ENCODE results near the gene SORCS2. TPM values are rescaled to one million over a fixed set of nuclear protein-coding genes. Genes with fewer than 3 reads are reported as not detected.

Gene SORCS2
- total and polyA plus RNA-seq, 4 donors = 0.05 to 8.4 (median 1.8) TPM

- Histone ChIP-seq H3K36me3 (ENCODE audit: control insufficient read depth in 1 of 2, insufficient read depth in 2 of 2, low read length in 1 of 2) (no peaks in the 10 kb centered on the region), H3K9me3 (ENCODE audit: control insufficient read depth, low read length) (no peaks in the 10 kb centered on the region), H3K4me1 (ENCODE audit: control insufficient read depth in 1 of 2, insufficient read depth in 2 of 2, low read length in 2 of 2) (no peaks in the 10 kb centered on the region), H3K27ac (ENCODE audit: low read depth in 1 of 2, low read length in 2 of 2) (no peak overlapping the region), H3K4me3 (ENCODE audit: low read length in 2 of 2) (no peak overlapping the region), H3K27me3 (ENCODE audit: control insufficient read depth in 1 of 2, insufficient read depth in 2 of 2, low read length in 1 of 2) (no peaks in the 10 kb centered on the region)
- DNase-seq = no peak
- ATAC-seq (ENCODE audit: low FRiP score) = no peak
- intact Hi-C loops (cut with DNase I) = no loop called here
- WGBS, 2 donors = 80 to 83% methylated on average over 16 of the region's 16 CpGs
Observed at GRCh38 chr4:7755561-7755960, 563.2 kb downstream of the SORCS2 start.

GRCh38 chr4:7756071-7756470 lies 563.7 kb downstream of the SORCS2 start:
- ATAC-seq (ENCODE audit: low FRiP score) (no peak), DNase-seq (no peak)
- Histone ChIP-seq H3K4me1 (ENCODE audit: control insufficient read depth in 1 of 2, insufficient read depth in 2 of 2, low read length in 2 of 2) (no peaks in the 10 kb centered on the region), H3K4me3 (ENCODE audit: low read length in 2 of 2) (no peak overlapping the region), H3K27ac (ENCODE audit: low read depth in 1 of 2, low read length in 2 of 2) (no peak overlapping the region), H3K36me3 (ENCODE audit: control insufficient read depth in 1 of 2, insufficient read depth in 2 of 2, low read length in 1 of 2) (no peaks in the 10 kb centered on the region), H3K27me3 (ENCODE audit: control insufficient read depth in 1 of 2, insufficient read depth in 2 of 2, low read length in 1 of 2) (no peaks in the 10 kb centered on the region), H3K9me3 (ENCODE audit: control insufficient read depth, low read length) (no peaks in the 10 kb centered on the region)
- WGBS, 2 donors = 90 to 92% methylated on average over 14 of the region's 14 CpGs
- intact Hi-C loops (cut with DNase I) = no loop called here

GRCh38 chr4:7756561-7757355 lies 564.4 kb downstream of the SORCS2 start:
- DNase-seq = no peak
- H3K9me3 ChIP-seq (ENCODE audit: control insufficient read depth, low read length) = no peaks in the 10 kb centered on the region
- ATAC-seq (ENCODE audit: low FRiP score) = no peak
- H3K27ac ChIP-seq (ENCODE audit: low read depth in 1 of 2, low read length in 2 of 2) = no peak overlapping the region
- H3K27me3 ChIP-seq (ENCODE audit: control insufficient read depth in 1 of 2, insufficient read depth in 2 of 2, low read length in 1 of 2) = no peaks in the 10 kb centered on the region
- no peak overlapping the region for H3K4me3 ChIP-seq (ENCODE audit: low read length in 2 of 2)
- intact Hi-C loops (cut with DNase I) = no loop called here
- H3K36me3 ChIP-seq (ENCODE audit: control insufficient read depth in 1 of 2, insufficient read depth in 2 of 2, low read length in 1 of 2) = no peaks in the 10 kb centered on the region
- no peaks in the 10 kb centered on the region for H3K4me1 ChIP-seq (ENCODE audit: control insufficient read depth in 1 of 2, insufficient read depth in 2 of 2, low read length in 2 of 2)
- WGBS, 2 donors = 89 to 90% methylated on average over 29 to 32 of the region's 32 CpGs

GRCh38 chr4:7757501-7758471 lies 565.4 kb downstream of the SORCS2 start:
- no peaks in the 10 kb centered on the region for H3K9me3 ChIP-seq (ENCODE audit: control insufficient read depth, low read length)
- no peak overlapping the region for H3K27ac ChIP-seq (ENCODE audit: low read depth in 1 of 2, low read length in 2 of 2)
- intact Hi-C loops (cut with DNase I) = no loop called here

GRCh38 chr4:7758476-7758875 lies 566.1 kb downstream of the SORCS2 start:
- WGBS, 2 donors = 93 to 95% methylated on average over 11 of the region's 11 CpGs
- peaks cover 0 to 2% of the 10 kb centered on the region in 2 donors for H3K36me3 ChIP-seq (ENCODE audit: control insufficient read depth in 1 of 2, insufficient read depth in 2 of 2, low read length in 1 of 2)
- no peak overlapping the region for H3K4me3 ChIP-seq (ENCODE audit: low read length in 2 of 2)
- no peaks in the 10 kb centered on the region for H3K27me3 ChIP-seq (ENCODE audit: control insufficient read depth in 1 of 2, insufficient read depth in 2 of 2, low read length in 1 of 2)
- ATAC-seq (ENCODE audit: low FRiP score) = no peak
- H3K9me3 ChIP-seq (ENCODE audit: control insufficient read depth, low read length) = no peaks in the 10 kb centered on the region
- H3K4me1 ChIP-seq (ENCODE audit: control insufficient read depth in 1 of 2, insufficient read depth in 2 of 2, low read length in 2 of 2) = no peaks in the 10 kb centered on the region
- no peak overlapping the region for H3K27ac ChIP-seq (ENCODE audit: low read depth in 1 of 2, low read length in 2 of 2)
- intact Hi-C loops (cut with DNase I) = no loop called here
- no peak for DNase-seq

More at GRCh38 chr4:7757501-7758471, 565.4 kb downstream of the SORCS2 start:
- H3K4me1 ChIP-seq (ENCODE audit: control insufficient read depth in 1 of 2, insufficient read depth in 2 of 2, low read length in 2 of 2) = no peaks in the 10 kb centered on the region
- ATAC-seq (ENCODE audit: low FRiP score) = no peak
- 76 to 78% methylated on average over 22 of the region's 22 CpGs for WGBS, 2 donors
- H3K27me3 ChIP-seq (ENCODE audit: control insufficient read depth in 1 of 2, insufficient read depth in 2 of 2, low read length in 1 of 2) = no peaks in the 10 kb centered on the region
- no peak overlapping the region for H3K4me3 ChIP-seq (ENCODE audit: low read length in 2 of 2)
- H3K36me3 ChIP-seq (ENCODE audit: control insufficient read depth in 1 of 2, insufficient read depth in 2 of 2, low read length in 1 of 2) = no peaks in the 10 kb centered on the region
- DNase-seq = no peak

GRCh38 chr4:7759216-7759615 lies 566.9 kb downstream of the SORCS2 start:
- Histone ChIP-seq H3K27ac (ENCODE audit: low read depth in 1 of 2, low read length in 2 of 2) (no peak overlapping the region), H3K4me3 (ENCODE audit: low read length in 2 of 2) (no peak overlapping the region), H3K9me3 (ENCODE audit: control insufficient read depth, low read length) (no peaks in the 10 kb centered on the region), H3K4me1 (ENCODE audit: control insufficient read depth in 1 of 2, insufficient read depth in 2 of 2, low read length in 2 of 2) (no peaks in the 10 kb centered on the region), H3K27me3 (ENCODE audit: control insufficient read depth in 1 of 2, insufficient read depth in 2 of 2, low read length in 1 of 2) (no peaks in the 10 kb centered on the region), H3K36me3 (ENCODE audit: control insufficient read depth in 1 of 2, insufficient read depth in 2 of 2, low read length in 1 of 2) (peaks cover 0 to 2% of the 10 kb centered on the region in 2 donors)
- WGBS, 2 donors = 72 to 73% methylated on average over 12 of the region's 12 CpGs
- DNase-seq (no peak), ATAC-seq (ENCODE audit: low FRiP score) (no peak)
- intact Hi-C loops (cut with DNase I) = no loop called here

GRCh38 chr4:7759635-7760034 lies 567.3 kb downstream of the SORCS2 start:
- peaks cover 0 to 2% of the 10 kb centered on the region in 2 donors for H3K36me3 ChIP-seq (ENCODE audit: control insufficient read depth in 1 of 2, insufficient read depth in 2 of 2, low read length in 1 of 2)
- no peaks in the 10 kb centered on the region for H3K27me3 ChIP-seq (ENCODE audit: control insufficient read depth in 1 of 2, insufficient read depth in 2 of 2, low read length in 1 of 2)
- H3K27ac ChIP-seq (ENCODE audit: low read depth in 1 of 2, low read length in 2 of 2) = no peak overlapping the region
- no peaks in the 10 kb centered on the region for H3K9me3 ChIP-seq (ENCODE audit: control insufficient read depth, low read length)
- DNase-seq (no peak), ATAC-seq (ENCODE audit: low FRiP score) (no peak)
- 89 to 93% methylated on average over 7 of the region's 7 CpGs for WGBS, 2 donors
- no peak overlapping the region for H3K4me3 ChIP-seq (ENCODE audit: low read length in 2 of 2)
- no peaks in the 10 kb centered on the region for H3K4me1 ChIP-seq (ENCODE audit: control insufficient read depth in 1 of 2, insufficient read depth in 2 of 2, low read length in 2 of 2)
- intact Hi-C loops (cut with DNase I) = loop anchor here (2.0 to 5.0 kb wide), 3 partner anchors 43 to 228 kb away; no protein-coding TSS in a partner anchor

GRCh38 chr4:7760228-7760627 lies 567.9 kb downstream of the SORCS2 start:
- Histone ChIP-seq H3K4me3 (ENCODE audit: low read length in 2 of 2) (no peak overlapping the region), H3K9me3 (ENCODE audit: control insufficient read depth, low read length) (no peaks in the 10 kb centered on the region), H3K4me1 (ENCODE audit: control insufficient read depth in 1 of 2, insufficient read depth in 2 of 2, low read length in 2 of 2) (no peaks in the 10 kb centered on the region), H3K27ac (ENCODE audit: low read depth in 1 of 2, low read length in 2 of 2) (no peak overlapping the region), H3K36me3 (ENCODE audit: control insufficient read depth in 1 of 2, insufficient read depth in 2 of 2, low read length in 1 of 2) (peaks cover 0 to 2% of the 10 kb centered on the region in 2 donors), H3K27me3 (ENCODE audit: control insufficient read depth in 1 of 2, insufficient read depth in 2 of 2, low read length in 1 of 2) (no peaks in the 10 kb centered on the region)
- no peak for ATAC-seq (ENCODE audit: low FRiP score)
- 76 to 84% methylated on average over 9 of the region's 9 CpGs for WGBS, 2 donors
- DNase-seq = no peak
- intact Hi-C loops (cut with DNase I) = loop anchor here (2.0 to 5.0 kb wide), 3 partner anchors 42 to 227 kb away; no protein-coding TSS in a partner anchor

Measured in aorta (tissue), 5 donors.